NCI-H226 (cell line): ENCODE results near the gene PHF14.

Experiments
- DNase-seq: peaks from one replicate; pipeline ENCODE4 v3.0.0-alpha.2; 2015

PHF14 gene

DNA sequence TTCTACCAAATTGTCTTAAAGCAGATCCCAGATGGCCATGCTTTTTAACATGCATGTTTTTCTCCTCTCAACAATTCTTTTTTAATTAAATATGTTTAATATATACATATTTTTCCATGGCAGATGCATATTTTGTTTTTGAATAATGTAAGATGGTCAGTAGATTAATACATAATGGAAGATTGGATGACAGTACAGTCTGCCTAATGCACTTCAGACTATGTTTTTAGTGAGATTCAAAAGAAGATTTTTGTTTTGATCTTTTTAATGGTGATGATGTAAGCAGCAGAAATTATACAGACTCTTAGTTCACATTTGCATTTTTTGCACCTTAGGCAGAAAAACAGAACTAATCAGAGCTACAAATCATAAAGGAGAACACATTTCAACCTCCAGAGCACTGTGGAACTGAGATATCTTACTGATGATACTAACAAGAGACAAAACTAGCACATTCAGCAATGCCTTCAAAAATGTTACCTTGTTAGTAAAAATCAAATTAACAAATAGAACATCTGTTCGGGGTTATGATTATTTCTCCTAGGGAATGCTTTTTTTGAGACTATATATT lies 203.4 kb downstream of the PHF14 start:
- DNase-seq = no peak

DNA sequence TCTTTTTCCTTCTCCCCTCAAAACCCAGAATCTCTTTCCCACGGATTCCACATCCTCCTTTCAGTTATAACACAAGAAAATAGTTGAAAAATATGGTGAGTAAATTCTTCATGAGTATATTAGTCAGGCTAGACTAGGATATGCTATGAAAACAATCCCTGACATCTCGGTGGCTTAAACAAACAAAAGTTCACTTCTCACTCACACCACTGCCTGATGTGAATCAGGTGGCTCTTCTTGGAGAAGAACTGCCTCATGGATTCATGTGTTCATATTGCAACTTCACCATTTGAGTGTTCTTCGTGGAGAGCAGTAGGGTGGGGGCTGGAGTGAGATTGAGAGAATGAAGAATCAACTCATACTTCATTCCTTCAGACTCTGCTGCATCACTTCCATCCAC lies 204.1 kb downstream of the PHF14 start:
- no peak for DNase-seq

GRCh38 chr7:11181590-11181989 lies 207.9 kb downstream of the PHF14 start:
- DNase-seq = no peak

GRCh38 chr7:11182736-11183135 lies 209.1 kb downstream of the PHF14 start:
- no peak for DNase-seq

DNA sequence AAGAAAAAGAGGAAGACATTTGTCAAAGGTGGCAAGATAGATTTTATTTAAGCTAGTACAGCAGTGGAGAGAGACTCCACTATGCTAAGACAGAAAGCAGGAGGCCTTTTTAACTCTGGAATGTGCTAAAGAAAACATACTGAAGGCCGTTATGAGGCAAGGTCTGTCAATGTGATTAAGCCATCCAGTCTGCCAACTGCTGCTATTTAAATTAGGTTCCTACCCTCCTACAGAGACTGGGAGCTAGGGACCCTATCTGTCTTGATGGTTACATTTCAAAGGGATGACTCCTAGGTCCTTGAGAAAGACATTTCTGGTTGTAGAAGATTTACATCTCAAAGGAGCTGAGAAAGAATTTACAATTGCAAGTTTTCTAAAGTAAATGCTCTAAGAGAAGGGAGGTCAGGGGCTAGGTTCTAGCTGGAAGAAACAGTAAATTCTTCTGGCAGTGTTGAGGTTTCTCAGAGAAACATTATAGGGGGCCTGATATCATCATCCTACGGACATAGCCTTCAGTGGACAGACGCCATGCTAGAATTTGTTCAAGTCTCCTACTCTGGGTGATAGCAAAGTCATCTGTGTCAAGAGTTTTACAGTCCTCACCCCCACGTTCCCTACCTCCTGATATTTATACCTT lies 211.6 kb downstream of the PHF14 start:
- DNase-seq = no peak

- no peak for DNase-seq
Observed at GRCh38 chr7:11188529-11189310, 215.0 kb downstream of the PHF14 start.

DNA sequence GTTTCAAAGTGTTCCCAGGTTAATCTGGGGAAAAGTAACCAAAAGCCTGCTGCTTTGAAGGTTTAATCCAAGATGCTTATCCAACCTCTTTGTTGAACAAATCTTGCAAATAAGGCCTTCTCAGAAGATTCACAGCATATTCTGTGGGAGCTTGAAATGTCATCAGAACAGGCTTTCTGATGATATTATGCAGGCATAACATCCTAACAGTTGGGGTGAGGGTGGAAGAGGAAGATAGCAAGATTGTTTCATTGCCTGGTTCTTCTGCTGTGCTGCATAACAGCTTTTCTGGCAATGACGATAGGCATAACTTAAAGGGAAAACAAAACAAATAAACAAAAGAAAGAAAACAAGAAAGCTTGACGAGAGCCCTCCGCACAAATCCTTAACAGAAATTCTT lies 217.4 kb downstream of the PHF14 start:
- no peak for DNase-seq

- DNase-seq = no peak
Observed at GRCh38 chr7:11191574-11192220, 218.0 kb downstream of the PHF14 start.

- DNase-seq = no peak
Observed at GRCh38 chr7:11192506-11192905, 218.8 kb downstream of the PHF14 start.

DNA sequence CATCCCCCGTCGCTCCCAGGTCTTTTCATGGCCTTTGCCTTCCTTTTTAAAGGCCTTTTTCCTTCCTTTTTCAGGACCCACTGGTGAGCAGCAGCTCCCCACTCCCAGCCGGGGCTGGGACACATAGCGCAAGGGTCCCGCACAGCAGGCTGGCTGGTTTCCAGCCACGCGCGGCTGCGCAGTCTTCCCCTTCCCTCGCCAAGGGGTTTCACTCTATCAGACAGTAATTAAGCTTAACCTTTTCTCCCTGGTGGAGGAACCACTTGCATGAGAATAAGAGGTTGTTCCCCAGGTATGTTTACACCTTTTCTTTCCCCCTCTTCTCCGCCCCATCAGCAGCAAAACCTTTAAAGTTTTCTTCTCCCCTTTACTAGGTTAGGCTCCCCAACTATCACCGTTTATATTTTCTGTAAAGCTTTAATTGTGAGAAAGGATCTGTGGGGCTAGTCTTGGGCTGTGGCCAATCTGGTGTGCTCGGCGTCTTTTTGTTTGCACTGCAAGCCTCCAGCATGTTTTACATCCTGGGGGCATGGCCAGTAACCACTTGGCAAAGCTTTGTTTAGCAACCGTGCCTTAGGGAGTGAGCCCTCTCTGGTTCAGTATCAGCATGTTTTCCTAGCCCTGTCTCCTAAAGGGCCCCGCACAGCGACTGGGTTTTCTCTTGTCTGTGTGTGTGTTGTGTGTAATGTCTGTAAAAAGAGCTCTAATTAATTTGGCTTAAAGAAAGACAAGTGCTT lies 219.6 kb downstream of the PHF14 start:
- DNase-seq = no peak

DNA sequence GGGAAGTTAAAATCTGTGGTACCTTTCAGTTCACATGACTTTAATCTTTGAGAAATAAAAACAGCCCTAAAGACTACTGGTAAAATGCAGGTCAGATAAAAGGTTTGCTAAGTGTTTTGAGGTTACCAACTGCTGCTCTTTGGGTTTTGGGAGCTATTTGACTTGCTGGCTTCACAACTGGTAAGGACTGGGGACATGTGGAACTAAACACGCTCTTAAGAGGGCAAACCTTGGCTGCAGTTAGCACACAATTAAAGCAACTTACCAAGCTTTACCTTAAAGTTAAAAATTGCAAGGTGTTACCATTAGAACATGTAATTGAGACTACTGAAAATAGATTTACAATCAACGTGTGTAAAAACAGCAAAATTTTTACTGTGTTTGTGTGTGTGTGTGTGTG lies 220.2 kb downstream of the PHF14 start:
- no peak for DNase-seq

DNA sequence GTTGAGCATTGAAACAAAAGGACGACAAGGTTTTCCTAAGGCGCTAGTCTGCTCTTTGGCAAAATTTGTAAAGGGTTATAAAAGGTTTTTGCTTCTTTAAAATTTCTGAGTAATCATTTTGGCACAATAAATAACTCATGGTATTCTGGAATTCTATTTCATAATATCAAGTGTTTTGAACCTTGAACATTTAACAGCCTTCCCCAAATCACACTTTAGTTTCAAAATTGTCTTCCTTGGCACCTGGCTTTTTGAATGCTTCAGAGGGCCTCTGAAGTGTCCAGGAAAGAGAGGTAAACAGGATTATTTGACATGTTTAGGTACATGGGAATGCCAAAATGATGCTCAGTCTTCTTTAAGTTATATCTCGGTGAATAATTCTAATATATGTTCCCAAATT lies 220.8 kb downstream of the PHF14 start:
- no peak for DNase-seq

DNA sequence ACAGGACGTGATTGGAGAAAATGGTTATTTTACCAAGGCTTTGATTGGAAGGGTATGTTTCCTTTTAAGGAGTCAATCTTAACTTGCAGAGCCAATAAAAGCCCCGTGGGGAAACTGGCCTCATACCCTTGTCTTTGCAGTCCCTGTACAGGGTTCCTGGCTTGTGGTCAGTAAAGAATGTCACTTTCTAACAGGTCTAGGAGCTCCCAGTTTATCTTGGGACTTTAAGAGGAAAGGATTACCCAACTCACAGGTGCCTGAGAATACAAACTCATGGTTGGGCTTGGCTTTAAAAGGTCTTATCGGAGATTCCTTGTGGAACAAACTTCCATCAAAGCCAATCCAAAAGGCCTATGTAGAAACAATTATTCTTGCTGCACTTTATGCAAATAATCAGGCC lies 221.8 kb downstream of the PHF14 start:
- DNase-seq = no peak

DNA sequence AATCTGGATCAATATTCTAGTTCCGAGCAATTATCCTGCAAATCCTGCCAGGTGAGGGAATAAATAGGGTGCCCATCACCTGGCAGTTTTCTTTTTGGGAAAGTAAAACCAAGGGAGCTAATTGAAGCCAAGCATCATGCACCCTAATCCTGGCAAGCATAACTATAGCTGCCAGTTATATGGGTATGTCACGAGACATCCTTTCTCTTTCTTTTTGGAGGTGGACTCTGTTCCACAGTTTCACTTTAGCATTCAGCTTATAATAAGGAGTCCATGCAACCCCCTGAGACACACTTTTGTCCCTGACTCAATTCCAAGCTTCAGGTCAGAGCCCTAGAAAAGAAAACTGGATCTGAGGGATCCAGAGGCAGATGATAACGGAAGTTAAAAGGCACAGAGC lies 222.5 kb downstream of the PHF14 start:
- no peak for DNase-seq

DNA sequence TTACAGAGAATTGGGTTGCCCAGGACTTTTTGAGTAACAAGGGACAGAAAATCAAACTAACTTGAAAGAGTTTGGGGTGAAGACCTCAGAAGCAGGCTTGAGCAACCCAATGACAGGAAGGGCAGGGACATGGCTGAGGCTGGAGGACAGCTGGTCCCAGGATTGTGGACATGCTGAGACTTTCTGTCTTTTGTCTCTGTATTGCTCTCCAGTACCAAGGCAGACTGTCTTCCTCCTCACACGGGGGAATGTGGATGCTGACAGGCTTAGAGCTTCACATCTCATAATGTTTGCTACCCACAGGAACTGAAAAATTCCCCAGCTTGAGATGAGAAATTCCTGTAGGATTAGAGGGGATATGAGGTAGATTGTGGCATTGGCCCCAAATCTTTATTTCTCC lies 229.6 kb downstream of the PHF14 start:
- DNase-seq = no peak

GRCh38 chr7:11203683-11204082 lies 230.0 kb downstream of the PHF14 start:
- DNase-seq = no peak

DNA sequence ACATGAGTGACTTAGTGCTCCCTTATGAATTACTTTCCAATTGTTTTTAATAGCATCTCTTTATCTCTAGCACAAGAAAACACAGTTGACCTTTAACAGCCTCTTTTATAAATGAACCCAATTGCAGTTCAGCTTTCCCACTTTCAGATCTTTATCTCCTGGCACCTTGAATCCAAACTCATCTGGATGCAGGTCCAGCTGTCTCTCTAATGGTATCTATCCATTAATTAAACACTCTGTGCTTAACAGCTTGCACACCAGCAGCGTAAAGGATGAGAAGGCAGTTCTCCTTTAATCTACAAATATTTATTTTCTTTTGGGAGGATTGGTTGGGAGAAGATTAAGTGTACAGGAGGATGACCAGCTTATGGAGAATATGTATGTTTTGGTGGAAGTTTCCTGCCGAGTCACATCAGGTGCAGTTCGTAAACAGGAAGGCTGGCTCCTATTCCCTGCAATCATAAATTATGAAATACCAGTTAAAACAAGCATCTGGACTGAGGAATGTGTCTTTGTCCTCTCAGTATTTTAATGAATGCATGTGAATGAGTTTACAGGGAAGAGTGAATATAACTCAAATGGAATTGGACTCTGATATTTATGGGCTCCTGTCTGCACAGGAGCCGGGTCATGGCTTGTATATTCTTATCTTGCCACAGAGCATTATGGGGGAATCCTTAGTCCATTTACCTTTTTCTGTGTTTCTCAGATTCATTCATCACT lies 232.7 kb downstream of the PHF14 start:
- DNase-seq = no peak

DNA sequence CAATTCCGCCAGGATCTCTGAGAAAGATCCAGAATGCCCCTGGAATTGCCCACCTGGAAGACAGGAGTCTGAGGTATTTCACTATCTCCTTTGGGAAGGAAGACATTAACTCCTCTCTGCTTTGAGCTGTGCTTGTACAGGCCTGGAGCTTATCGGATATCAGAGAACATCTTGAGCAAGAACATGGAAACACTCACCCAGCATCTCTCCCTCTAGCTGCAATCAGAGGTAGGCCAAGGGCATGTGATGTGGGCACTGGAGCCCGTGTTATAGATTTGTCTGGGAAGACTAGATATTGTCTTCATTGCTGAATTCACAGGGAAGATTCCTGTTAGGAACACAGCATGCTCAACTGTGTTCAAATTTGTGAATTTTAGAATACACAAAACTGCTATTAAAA lies 233.9 kb downstream of the PHF14 start:
- no peak for DNase-seq

- DNase-seq = no peak
Observed at GRCh38 chr7:11208883-11209465, 235.3 kb downstream of the PHF14 start.

DNA sequence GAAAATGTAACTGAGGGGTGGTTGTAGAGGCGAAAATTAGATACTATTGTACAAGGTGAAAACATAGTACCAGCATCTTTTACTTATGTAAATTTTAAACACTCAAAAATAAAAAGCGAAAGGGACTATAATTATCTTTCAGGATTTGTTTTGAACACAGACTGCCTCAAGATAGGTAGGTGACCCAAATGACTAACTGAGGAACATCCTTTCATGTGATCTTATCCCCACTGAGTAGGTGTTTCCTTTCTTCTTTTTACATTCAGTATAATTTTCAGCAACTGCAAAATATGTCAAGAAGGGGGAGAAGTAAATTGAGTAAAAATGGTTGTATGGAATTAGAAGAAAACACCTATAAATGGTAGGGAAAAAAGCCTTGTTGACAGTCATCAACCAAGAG lies 236.7 kb downstream of the PHF14 start:
- no peak for DNase-seq

DNA sequence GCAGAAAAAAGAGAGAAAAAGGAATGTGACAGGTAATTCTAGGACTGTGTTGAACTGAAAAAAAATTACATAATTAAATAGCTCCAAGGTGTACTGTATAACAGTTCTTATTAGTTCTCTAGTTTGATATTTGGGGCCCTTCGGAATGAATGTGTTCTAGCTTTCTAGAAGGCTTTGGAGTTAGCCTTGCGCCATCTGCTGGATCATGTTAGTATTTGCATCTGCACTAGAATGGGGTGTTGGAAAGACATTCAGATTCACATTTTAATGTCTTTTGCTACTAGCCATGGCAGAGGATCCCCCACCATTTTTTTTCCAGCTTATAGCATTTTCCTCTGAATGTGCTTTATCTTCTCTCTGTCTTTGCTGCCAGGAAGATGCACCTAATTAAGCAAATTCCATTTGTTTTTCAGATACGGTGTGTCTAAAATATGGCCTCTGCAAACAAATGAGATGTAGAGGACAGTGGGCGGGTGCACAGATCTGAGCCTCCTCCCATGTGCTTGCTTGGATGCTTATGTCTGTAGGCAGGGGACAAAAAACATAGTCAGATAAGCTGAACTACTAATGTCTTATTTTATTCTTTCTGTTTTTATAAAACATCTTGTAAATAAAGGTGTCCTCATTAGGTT lies 238.5 kb downstream of the PHF14 start:
- peak; percentile 48 for DNase-seq

DNA sequence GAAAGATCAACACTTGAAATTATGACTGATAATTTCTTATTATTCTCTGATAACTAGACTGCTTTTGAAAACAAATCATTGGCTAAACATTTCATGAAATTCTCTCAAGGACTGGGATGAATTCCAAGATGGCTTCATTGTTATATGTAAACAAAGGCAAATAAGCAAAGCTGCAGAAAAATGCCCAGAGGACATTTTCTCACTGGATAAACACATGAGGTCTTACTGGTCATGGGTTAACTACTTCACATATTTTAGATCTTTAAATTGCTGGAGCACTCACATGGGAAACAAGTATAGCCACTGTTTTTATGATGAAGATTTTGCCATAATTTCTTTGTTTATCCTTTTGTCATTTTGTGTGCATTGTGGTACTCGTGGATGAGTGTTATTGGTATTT lies 239.1 kb downstream of the PHF14 start:
- no peak for DNase-seq
